DOHH2 (cell line): ENCODE results near the gene TNFRSF25.
"Not testable (repeated sequence)": the region's sequence is repeated elsewhere in the genome, so short reads cannot be mapped to it uniquely, and the experiment has no call there.

ENCODE experiments used
- H3F3A ChIP-seq: fragments of 200-600 bp; sonication (generic), shearing (Covaris generic); 2 replicates; pipeline ENCODE4 v1.6.0; 2016; ENCODE audit warnings: antibody characterized with exemption, mild to moderate bottlenecking; ENCODE audit not compliant: control insufficient read depth, insufficient read depth
- H3K27ac ChIP-seq: fragments of 200-600 bp; sonication (generic); 2 replicates; pipeline ENCODE4 v1.5.1; 2014; ENCODE audit warnings: low read depth, mild to moderate bottlenecking, low read length, moderate library complexity
- H3K27me3 ChIP-seq: fragments of 200-600 bp; sonication (generic); 2 replicates; pipeline ENCODE4 v1.6.1; 2014; ENCODE audit warnings: mild to moderate bottlenecking, low read length, mixed read lengths; ENCODE audit not compliant: control insufficient read depth
- H3K36me3 ChIP-seq: fragments of 200-600 bp; sonication (generic); 2 replicates; pipeline ENCODE4 v1.6.1; 2014; ENCODE audit warnings: mild to moderate bottlenecking, low read length, moderate library complexity, mixed read lengths; ENCODE audit not compliant: control insufficient read depth
- H3K4me1 ChIP-seq: fragments of 200-600 bp; sonication (generic); 2 replicates; pipeline ENCODE4 v1.6.1; 2014; ENCODE audit warnings: mild to moderate bottlenecking, low read length, mixed read lengths; ENCODE audit not compliant: control insufficient read depth
- H3K4me2 ChIP-seq: fragments of 200-600 bp; sonication (generic); 2 replicates; pipeline ENCODE4 v1.6.0; 2014; ENCODE audit warnings: mild to moderate bottlenecking, low read length, moderate library complexity
- H3K4me3 ChIP-seq: fragments of 200-600 bp; sonication (generic); 2 replicates; pipeline ENCODE4 v1.5.1; 2014; ENCODE audit warnings: mild to moderate bottlenecking, low read length, mixed read lengths
- H3K79me2 ChIP-seq: fragments of 200-600 bp; sonication (generic); 2 replicates; pipeline ENCODE4 v1.6.1; 2014; ENCODE audit warnings: mild to moderate bottlenecking, low read length, mixed read lengths; ENCODE audit not compliant: control insufficient read depth
- H3K9me2 ChIP-seq: fragments of 200-600 bp; sonication (generic); replicated peaks from 2 replicates; pipeline ENCODE4 v1.6.1; 2014; ENCODE audit warnings: mild to moderate bottlenecking, low read length, mixed read lengths; ENCODE audit not compliant: control insufficient read depth
- H3K9me3 ChIP-seq: fragments of 200-600 bp; sonication (generic); 2 replicates; pipeline ENCODE4 v1.6.1; 2014; ENCODE audit warnings: antibody characterized with exemption, low read length, mixed read lengths; ENCODE audit not compliant: control insufficient read depth, insufficient read depth
- H4K20me1 ChIP-seq: fragments of 200-600 bp; sonication (generic); 2 replicates; pipeline ENCODE4 v1.6.0; 2014; ENCODE audit warnings: low read depth, mild to moderate bottlenecking, antibody characterized with exemption, low read length, moderate library complexity; ENCODE audit not compliant: control insufficient read depth, insufficient read depth
- EZH2phosphoT487 ChIP-seq: fragments of 200-600 bp; sonication (generic); IDR thresholded peaks from 2 replicates; pipeline ENCODE4 v1.6.1; 2017; ENCODE audit warnings: borderline replicate concordance, mild to moderate bottlenecking, antibody characterized with exemption, low read length, moderate library complexity, mixed read lengths
- TF ChIP-seq, protein P1 (sequence below): fragments of 200-600 bp; sonication (generic); IDR thresholded peaks from one replicate; pipeline ENCODE4 v1.5.1; 2014; ENCODE audit warnings: antibody characterized with exemption, mild to moderate bottlenecking, low read depth, low read length; ENCODE audit not compliant: poor library complexity, severe bottlenecking

The TNFRSF25 gene

DNA sequence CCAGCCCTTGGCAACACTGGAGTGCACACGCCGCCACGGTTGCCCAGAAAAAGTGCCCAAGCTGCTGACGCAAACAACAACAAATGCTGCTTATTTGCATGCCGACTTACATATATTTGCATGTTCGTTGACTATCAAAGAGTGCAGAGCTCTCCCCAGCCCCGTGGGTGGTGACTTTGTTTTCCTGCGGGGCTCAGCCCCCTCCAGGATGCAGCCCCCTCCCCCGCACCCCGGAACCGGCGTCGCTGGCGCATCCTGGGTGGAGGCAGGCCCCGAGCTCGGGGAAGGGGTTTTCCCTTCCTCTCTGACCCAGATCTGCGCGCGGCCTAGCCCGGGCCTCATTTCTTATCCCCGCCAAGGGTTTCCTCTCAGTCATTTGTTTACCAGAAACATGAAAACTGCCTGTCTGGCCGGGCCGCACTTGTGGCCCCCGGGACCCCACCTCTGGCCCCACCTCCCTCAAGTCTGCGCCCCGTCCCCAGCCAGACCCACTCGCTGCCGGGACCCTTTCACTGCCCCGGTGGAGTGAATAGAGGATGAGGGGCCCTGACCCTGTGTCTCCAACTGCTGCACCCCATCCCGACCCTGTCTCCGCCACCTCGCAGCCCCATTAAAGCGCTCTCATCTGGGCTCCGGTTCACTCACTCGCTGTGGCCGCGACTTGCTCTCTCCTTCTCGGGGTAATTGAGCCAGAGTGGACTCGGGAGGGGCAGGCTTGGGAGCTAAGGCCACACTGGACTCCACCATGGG lies 5.5 kb downstream of the TNFRSF25 start:
- Histone ChIP-seq H3K4me2 (no peak overlapping the region), H3K9me3 (no peaks in the 10 kb centered on the region), H3K79me2 (no peaks in the 10 kb centered on the region), H3K36me3 (no peaks in the 10 kb centered on the region), H3K27ac (no peak overlapping the region), H3F3A (no peaks in the 10 kb centered on the region), H4K20me1 (no peaks in the 10 kb centered on the region), H3K27me3 (peaks cover 4% of the 10 kb centered on the region; the same call in 1 of the 2 replicates), H3K4me1 (no peaks in the 10 kb centered on the region), H3K9me2 (no peaks in the 10 kb centered on the region), H3K4me3 (no peak overlapping the region)
- TF ChIP-seq, protein P1, sequence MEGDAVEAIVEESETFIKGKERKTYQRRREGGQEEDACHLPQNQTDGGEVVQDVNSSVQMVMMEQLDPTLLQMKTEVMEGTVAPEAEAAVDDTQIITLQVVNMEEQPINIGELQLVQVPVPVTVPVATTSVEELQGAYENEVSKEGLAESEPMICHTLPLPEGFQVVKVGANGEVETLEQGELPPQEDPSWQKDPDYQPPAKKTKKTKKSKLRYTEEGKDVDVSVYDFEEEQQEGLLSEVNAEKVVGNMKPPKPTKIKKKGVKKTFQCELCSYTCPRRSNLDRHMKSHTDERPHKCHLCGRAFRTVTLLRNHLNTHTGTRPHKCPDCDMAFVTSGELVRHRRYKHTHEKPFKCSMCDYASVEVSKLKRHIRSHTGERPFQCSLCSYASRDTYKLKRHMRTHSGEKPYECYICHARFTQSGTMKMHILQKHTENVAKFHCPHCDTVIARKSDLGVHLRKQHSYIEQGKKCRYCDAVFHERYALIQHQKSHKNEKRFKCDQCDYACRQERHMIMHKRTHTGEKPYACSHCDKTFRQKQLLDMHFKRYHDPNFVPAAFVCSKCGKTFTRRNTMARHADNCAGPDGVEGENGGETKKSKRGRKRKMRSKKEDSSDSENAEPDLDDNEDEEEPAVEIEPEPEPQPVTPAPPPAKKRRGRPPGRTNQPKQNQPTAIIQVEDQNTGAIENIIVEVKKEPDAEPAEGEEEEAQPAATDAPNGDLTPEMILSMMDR, result no peak
- no peak for TF ChIP-seq EZH2phosphoT487

DNA sequence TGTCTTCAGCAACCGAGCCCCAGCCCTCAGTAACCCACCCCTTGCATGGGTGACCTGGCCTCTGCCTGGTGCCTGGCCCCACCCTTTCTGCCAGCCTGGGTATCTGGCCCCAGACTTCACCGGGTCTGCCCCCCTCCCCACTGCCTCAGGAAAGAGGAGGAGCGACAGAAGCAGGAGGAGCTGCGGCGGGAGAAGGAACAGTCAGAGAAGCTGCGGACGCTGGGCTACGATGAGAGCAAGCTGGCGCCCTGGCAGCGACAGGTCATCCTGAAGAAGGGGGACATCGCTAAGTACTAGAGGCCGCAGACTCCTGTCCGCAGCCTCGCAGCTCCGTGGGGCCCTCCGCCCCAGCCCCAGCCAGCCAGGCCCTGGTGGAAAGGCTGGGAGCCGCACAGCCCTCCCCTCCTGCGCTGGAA lies 6.1 kb downstream of the TNFRSF25 start:
- no peaks in the 10 kb centered on the region for H3K9me2 ChIP-seq
- no peaks in the 10 kb centered on the region for H3F3A ChIP-seq
- no peaks in the 10 kb centered on the region for H3K4me1 ChIP-seq
- H4K20me1 ChIP-seq, result no peaks in the 10 kb centered on the region
- no peak overlapping the region for H3K4me2 ChIP-seq
- peaks cover 4% of the 10 kb centered on the region; the same call in 1 of the 2 replicates for H3K27me3 ChIP-seq
- TF ChIP-seq EZH2phosphoT487, result no peak
- TF ChIP-seq, protein P1, result no peak
- H3K4me3 ChIP-seq, result no peak overlapping the region
- no peaks in the 10 kb centered on the region for H3K79me2 ChIP-seq
- no peaks in the 10 kb centered on the region for H3K36me3 ChIP-seq
- H3K27ac ChIP-seq, result no peak overlapping the region
- no peaks in the 10 kb centered on the region for H3K9me3 ChIP-seq

DNA sequence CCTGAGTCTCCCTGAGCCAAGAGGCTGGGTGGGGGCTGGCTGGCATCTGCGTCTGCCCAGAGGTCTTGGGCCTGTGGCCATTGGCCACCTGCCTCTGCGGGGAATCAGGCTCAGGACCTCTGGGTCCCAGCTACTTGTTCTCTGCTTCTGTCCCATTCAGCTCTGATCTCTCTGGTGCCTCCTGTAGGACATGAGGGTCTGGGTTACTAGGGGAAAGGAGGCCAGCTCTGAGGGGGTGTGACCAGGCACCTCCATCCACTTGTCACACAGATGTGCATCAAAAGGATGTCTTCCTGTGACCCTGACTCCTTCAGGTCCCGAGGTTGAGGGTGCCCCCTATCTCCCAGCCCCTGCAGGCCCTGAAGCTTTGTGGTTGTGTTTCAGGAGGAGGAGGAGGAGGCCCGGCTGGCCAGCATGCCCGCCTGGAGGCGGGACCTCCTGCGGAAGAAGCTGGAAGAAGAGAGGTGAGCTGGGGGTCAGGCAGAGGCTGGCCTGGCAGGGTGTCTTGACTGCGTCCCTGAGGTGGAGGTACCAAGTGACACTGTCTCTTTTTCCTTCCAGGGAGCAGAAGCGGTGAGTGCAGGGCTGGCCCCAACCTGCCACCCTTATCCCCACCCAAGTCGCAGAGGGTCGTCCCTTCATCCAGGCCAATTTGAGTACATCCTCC lies 9.0 kb downstream of the TNFRSF25 start:
- Histone ChIP-seq H3F3A (no peaks in the 10 kb centered on the region), H3K4me3 (no peak overlapping the region), H3K4me1 (no peaks in the 10 kb centered on the region), H3K9me3 (no peaks in the 10 kb centered on the region), H3K27me3 (peaks cover 4% of the 10 kb centered on the region; the same call in 1 of the 2 replicates), H3K36me3 (no peaks in the 10 kb centered on the region), H4K20me1 (no peaks in the 10 kb centered on the region), H3K4me2 (no peak overlapping the region), H3K79me2 (no peaks in the 10 kb centered on the region), H3K9me2 (no peaks in the 10 kb centered on the region), H3K27ac (no peak overlapping the region)
- TF ChIP-seq EZH2phosphoT487, result no peak
- TF ChIP-seq, protein P1, result no peak

DNA sequence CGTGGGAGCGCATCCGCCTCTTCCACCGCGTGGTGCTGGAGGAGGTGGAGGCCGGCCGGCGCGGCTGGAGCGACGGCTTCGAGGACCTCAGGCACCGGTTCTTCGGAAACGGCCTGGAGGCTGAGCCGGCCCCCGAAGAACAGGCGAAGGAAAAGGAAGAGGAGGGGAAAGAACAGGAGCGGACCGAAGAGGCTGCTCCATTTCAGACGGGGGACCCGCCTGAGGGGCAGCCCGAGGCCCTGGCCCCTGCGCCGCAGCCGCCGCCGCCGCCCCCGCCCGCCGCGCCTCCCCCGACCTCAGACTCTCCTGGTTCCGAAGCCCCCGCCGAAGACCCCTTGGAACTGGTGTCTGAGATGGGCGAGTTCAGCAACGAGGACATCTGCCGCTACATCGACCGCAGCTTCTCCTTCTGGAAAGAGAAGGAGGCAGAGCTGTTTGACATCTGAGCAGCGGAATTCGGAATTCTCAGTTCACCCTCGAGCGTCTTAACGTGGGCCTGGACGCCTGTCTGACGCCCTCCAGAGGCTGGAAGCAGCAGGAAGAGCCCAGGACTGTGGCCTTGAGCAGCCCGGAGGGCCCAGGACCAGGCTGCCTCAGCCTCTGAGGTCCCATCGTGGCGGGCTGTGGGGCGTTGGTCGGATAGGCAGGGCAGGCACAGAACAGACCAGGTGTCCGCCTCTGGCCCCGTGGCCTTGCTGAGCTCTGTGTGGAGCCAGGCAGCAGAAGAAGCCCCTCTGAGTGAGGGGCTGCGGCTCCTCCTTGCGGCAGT lies 10.0 kb downstream of the TNFRSF25 start:
- not testable (repeated sequence) for H3K36me3 ChIP-seq, H3K4me3 ChIP-seq, H3K4me1 ChIP-seq, H3K27me3 ChIP-seq, H3K9me2 ChIP-seq, H3K4me2 ChIP-seq, H4K20me1 ChIP-seq, H3F3A ChIP-seq, H3K79me2 ChIP-seq, H3K27ac ChIP-seq, H3K9me3 ChIP-seq
